Cardiac fibroblast (primary cell): ENCODE results near the gene TGM1.

Source experiments
- DNase-seq, 2 donors: peaks; one replicate each; pipeline versions ENCODE4 v3.0.0 to v3.0.0-alpha.2; 2010; ENCODE audit warnings: low read depth in 2 of 2
- H3K4me3 ChIP-seq, 2 donors: replicated peaks in 1 of 2; 1 replicate in 1 of 2; 2 replicates in 1 of 2; pipeline ENCODE4 v1.5.1; 2011; ENCODE audit warnings: low read depth in 2 of 2, low read length in 2 of 2, mild to moderate bottlenecking in 2 of 2, moderate library complexity in 1 of 2
- CTCF ChIP-seq: IDR thresholded peaks from one replicate; pipeline ENCODE4 v1.5.1; 2011; ENCODE audit warnings: low read depth, mild to moderate bottlenecking, low read length, inconsistent platforms

The TGM1 gene

GRCh38 chr14:24290746-24291145 is 27.8 kb upstream of the TGM1 start:
- no peak overlapping the region for H3K4me3 ChIP-seq
- no peak for DNase-seq
- no peak for TF ChIP-seq CTCF

- H3K4me3 ChIP-seq: no peak overlapping the region
- TF ChIP-seq CTCF: no peak
- no peak for DNase-seq
Measured at GRCh38 chr14:24289649-24290280, 26.8 kb upstream of the TGM1 start.

- no peak overlapping the region for H3K4me3 ChIP-seq
- no peak for TF ChIP-seq CTCF
- DNase-seq: no peak
Measured at GRCh38 chr14:24286996-24287395, 24.0 kb upstream of the TGM1 start.

- TF ChIP-seq CTCF: no peak
- no peak for DNase-seq
- no peak overlapping the region for H3K4me3 ChIP-seq
Measured at GRCh38 chr14:24285351-24285750, 22.4 kb upstream of the TGM1 start.

- H3K4me3 ChIP-seq: no peak overlapping the region
- no peak for DNase-seq
- no peak for TF ChIP-seq CTCF
Measured at GRCh38 chr14:24284501-24285035, 21.6 kb upstream of the TGM1 start.

GRCh38 chr14:24283796-24284460 is 21.0 kb upstream of the TGM1 start:
- no peak for TF ChIP-seq CTCF
- DNase-seq: no peak
- no peak overlapping the region for H3K4me3 ChIP-seq
